ENCODE measurements around the gene SRF. TPM values are rescaled to one million over a fixed set of nuclear protein-coding genes. Genes with fewer than 3 reads are reported as not detected.

Gene SRF
- total RNA-seq, 1 donor from 2014 or later, result 15.0 TPM

DNA sequence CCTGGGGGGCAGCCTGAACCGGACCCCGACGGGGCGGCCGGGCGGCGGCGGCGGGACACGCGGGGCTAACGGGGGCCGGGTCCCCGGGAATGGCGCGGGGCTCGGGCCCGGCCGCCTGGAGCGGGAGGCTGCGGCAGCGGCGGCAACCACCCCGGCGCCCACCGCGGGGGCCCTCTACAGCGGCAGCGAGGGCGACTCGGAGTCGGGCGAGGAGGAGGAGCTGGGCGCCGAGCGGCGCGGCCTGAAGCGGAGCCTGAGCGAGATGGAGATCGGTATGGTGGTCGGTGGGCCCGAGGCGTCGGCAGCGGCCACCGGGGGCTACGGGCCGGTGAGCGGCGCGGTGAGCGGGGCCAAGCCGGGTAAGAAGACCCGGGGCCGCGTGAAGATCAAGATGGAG, 636 bp downstream of the SRF start:
- peak overlapping the region; percentile 84 for H3K4me2 ChIP-seq
- peak overlapping the region; percentile 60 for H3K27ac ChIP-seq
- H3K27ac Mint-ChIP-seq, result peak overlapping the region; percentile 98
- H3F3A ChIP-seq (ENCODE audit: low read depth), result peaks cover 41% of the 10 kb centered on the region
- peak overlapping the region; percentile 69 for H3K9ac ChIP-seq
- H3K4me1 Mint-ChIP-seq, result peaks cover 40% of the 10 kb centered on the region
- peak overlapping the region; percentile 95 for H3K4me3 Mint-ChIP-seq
- H2AFZ ChIP-seq (replicated peaks), result no peak overlapping the region
- H3K79me2 ChIP-seq (ENCODE audit: low read depth), result peaks cover 41% of the 10 kb centered on the region
- no peaks in the 10 kb centered on the region for H3K27me3 ChIP-seq
- H3K9me3 Mint-ChIP-seq, result no peaks in the 10 kb centered on the region
- peaks cover 16% of the 10 kb centered on the region for H3K4me1 ChIP-seq
- H3K27me3 Mint-ChIP-seq (ENCODE audit: insufficient read depth, low read depth), result peaks cover 3% of the 10 kb centered on the region
- peak overlapping the region; percentile 97 for H3K4me3 ChIP-seq
- H4K20me1 ChIP-seq (ENCODE audit: low read depth), result peaks cover 40% of the 10 kb centered on the region
- H3K9me3 ChIP-seq (ENCODE audit: low read depth), result no peaks in the 10 kb centered on the region
- H3K36me3 Mint-ChIP-seq, result peaks cover 8% of the 10 kb centered on the region
- peak; percentile 70 for DNase-seq (ENCODE audit: low spot score)
- TF ChIP-seq EZH2phosphoT487 (IDR thresholded peaks at IDR 0.05) (no peak), EZH2 (IDR thresholded peaks at IDR 0.05) (no peak)
- TF ChIP-seq, protein P1, sequence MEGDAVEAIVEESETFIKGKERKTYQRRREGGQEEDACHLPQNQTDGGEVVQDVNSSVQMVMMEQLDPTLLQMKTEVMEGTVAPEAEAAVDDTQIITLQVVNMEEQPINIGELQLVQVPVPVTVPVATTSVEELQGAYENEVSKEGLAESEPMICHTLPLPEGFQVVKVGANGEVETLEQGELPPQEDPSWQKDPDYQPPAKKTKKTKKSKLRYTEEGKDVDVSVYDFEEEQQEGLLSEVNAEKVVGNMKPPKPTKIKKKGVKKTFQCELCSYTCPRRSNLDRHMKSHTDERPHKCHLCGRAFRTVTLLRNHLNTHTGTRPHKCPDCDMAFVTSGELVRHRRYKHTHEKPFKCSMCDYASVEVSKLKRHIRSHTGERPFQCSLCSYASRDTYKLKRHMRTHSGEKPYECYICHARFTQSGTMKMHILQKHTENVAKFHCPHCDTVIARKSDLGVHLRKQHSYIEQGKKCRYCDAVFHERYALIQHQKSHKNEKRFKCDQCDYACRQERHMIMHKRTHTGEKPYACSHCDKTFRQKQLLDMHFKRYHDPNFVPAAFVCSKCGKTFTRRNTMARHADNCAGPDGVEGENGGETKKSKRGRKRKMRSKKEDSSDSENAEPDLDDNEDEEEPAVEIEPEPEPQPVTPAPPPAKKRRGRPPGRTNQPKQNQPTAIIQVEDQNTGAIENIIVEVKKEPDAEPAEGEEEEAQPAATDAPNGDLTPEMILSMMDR (IDR thresholded peaks at IDR 0.05), result no peak
- H3K36me3 ChIP-seq, result no peaks in the 10 kb centered on the region

DNA sequence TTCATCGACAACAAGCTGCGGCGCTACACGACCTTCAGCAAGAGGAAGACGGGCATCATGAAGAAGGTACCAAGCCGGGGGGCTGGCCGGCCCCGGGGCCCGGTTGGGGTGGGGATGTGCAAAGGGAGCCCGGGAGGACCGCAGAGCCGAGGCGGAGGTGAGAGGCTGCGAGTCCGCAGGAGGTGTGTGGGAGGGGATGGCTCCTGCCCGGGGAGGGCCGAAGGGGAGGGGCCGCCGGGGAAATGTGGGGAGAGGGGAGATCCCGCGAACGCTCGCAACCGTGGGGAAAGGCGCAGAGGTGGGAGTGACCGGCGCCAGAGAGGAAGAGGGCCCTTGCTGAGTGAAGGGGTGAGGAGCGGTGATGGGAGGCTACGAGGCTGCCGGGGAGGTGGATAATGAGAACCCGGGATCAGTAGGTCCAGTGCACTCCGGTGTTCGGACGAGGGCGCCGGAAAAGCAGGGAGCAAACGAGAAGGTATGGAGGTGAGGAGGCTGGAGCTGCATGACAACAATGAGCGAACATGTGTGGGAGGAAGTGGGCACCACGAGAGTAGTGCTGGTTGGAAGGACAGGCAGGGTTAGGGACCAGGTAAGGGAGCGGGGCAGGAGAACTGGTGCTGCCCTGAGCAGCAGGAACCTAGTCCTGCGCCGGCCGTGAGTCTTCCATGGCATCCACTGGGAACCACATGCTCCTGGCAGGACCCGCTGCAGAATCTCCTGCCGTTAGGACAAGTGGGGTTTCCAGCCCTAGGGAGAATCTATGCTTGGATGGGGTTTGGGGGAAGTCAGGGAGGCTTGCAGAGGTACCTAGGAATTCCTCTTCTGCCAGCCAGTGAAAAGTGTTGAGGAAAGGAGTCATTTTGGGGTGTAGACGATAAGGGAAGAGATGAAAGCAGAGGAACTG, 1.3 kb downstream of the SRF start:
- H3K9ac ChIP-seq, result peak overlapping the region; percentile 69
- DNase-seq (ENCODE audit: low spot score), result peak; percentile 58
- TF ChIP-seq EZH2 (IDR thresholded peaks at IDR 0.05) (no peak), EZH2phosphoT487 (IDR thresholded peaks at IDR 0.05) (no peak)
- H3F3A ChIP-seq (ENCODE audit: low read depth), result peaks cover 44% of the 10 kb centered on the region
- Mint-ChIP-seq H3K4me3 (peak overlapping the region; percentile 95), H3K4me1 (peaks cover 40% of the 10 kb centered on the region), H3K27me3 (ENCODE audit: insufficient read depth, low read depth) (peaks cover 3% of the 10 kb centered on the region), H3K36me3 (peaks cover 8% of the 10 kb centered on the region), H3K9me3 (no peaks in the 10 kb centered on the region), H3K27ac (peak overlapping the region; percentile 98)
- H3K27me3 ChIP-seq, result no peaks in the 10 kb centered on the region
- peaks cover 40% of the 10 kb centered on the region for H4K20me1 ChIP-seq (ENCODE audit: low read depth)
- peak overlapping the region; percentile 84 for H3K4me2 ChIP-seq
- H3K27ac ChIP-seq, result no peak overlapping the region
- H3K79me2 ChIP-seq (ENCODE audit: low read depth), result peaks cover 41% of the 10 kb centered on the region
- peaks cover 16% of the 10 kb centered on the region for H3K4me1 ChIP-seq
- H3K36me3 ChIP-seq, result no peaks in the 10 kb centered on the region
- no peak overlapping the region for H2AFZ ChIP-seq (replicated peaks)
- no peaks in the 10 kb centered on the region for H3K9me3 ChIP-seq (ENCODE audit: low read depth)
- H3K4me3 ChIP-seq, result peak overlapping the region; percentile 97

DNA sequence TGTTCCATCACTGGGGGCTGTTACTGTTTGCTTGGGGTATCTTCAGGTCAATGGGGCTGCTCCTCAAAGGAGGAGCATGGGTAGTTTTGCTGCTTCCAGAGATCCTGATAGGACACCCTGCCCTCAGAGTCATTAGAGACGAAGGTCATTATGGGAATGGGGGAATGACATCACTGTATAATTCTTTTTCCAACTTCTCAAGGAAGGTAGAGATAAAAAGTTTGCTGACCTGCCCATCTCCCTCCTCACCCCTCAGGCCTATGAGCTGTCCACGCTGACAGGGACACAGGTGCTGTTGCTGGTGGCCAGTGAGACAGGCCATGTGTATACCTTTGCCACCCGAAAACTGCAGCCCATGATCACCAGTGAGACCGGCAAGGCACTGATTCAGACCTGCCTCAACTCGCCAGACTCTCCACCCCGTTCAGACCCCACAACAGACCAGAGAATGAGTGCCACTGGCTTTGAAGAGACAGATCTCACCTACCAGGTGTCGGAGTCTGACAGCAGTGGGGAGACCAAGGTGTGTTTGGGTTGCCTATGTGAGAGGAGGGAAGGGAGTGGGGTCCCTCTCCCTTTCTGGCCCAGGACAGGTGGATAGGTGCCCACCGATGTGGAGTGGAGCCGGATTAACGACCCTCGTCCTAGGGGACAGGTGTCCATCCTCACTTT, 2.7 kb downstream of the SRF start:
- Histone ChIP-seq H3K79me2 (ENCODE audit: low read depth) (peaks cover 41% of the 10 kb centered on the region), H2AFZ (replicated peaks) (no peak overlapping the region), H3K27ac (no peak overlapping the region), H3K36me3 (no peaks in the 10 kb centered on the region), H3K27me3 (no peaks in the 10 kb centered on the region), H4K20me1 (ENCODE audit: low read depth) (peaks cover 40% of the 10 kb centered on the region), H3K9ac (no peak overlapping the region), H3K9me3 (ENCODE audit: low read depth) (no peaks in the 10 kb centered on the region), H3K4me1 (peaks cover 16% of the 10 kb centered on the region), H3K4me3 (peak overlapping the region; percentile 97), H3F3A (ENCODE audit: low read depth) (peaks cover 36% of the 10 kb centered on the region), H3K4me2 (peak overlapping the region; percentile 84)
- H3K27me3 Mint-ChIP-seq (ENCODE audit: insufficient read depth, low read depth), result peaks cover 2% of the 10 kb centered on the region
- H3K4me3 Mint-ChIP-seq, result peak overlapping the region; percentile 95
- peak overlapping the region; percentile 98 for H3K27ac Mint-ChIP-seq
- peaks cover 34% of the 10 kb centered on the region for H3K4me1 Mint-ChIP-seq
- H3K36me3 Mint-ChIP-seq, result peaks cover 16% of the 10 kb centered on the region
- peak; percentile 11 for DNase-seq (ENCODE audit: low spot score)
- no peak for TF ChIP-seq EZH2phosphoT487 (IDR thresholded peaks at IDR 0.05)
- TF ChIP-seq, protein P1 (IDR thresholded peaks at IDR 0.05), result no peak
- no peak for TF ChIP-seq EZH2 (IDR thresholded peaks at IDR 0.05)
- no peaks in the 10 kb centered on the region for H3K9me3 Mint-ChIP-seq
